ENCODE data around the gene TRIM28.

The TRIM28 gene

GRCh38 chr19:58550362-58551122, 6.7 kb downstream of the TRIM28 start:
- DNase-seq, result no peak

GRCh38 chr19:58551123-58551497, 7.2 kb downstream of the TRIM28 start:
- no peak for DNase-seq

- no peak for DNase-seq
Measured at GRCh38 chr19:58551577-58552471, 8.0 kb downstream of the TRIM28 start.

GRCh38 chr19:58552655-58553054, 8.8 kb downstream of the TRIM28 start:
- DNase-seq, result no peak

GRCh38 chr19:58553799-58554493, 10.1 kb downstream of the TRIM28 start:
- no peak for DNase-seq

- no peak for DNase-seq
Measured at GRCh38 chr19:58554494-58555368, 10.9 kb downstream of the TRIM28 start, which contains the start of gene CHMP2A. CHMP2A (minus strand) TSS chr19:58555105; CDS start chr19:58554212, 893 bp downstream.

GRCh38 chr19:58555369-58555885, 11.6 kb downstream of the TRIM28 start:
- no peak for DNase-seq

- DNase-seq, result no peak
Measured at GRCh38 chr19:58555920-58556621, 12.2 kb downstream of the TRIM28 start.

- no peak for DNase-seq
Measured at GRCh38 chr19:58556622-58557220, 12.9 kb downstream of the TRIM28 start.

- DNase-seq, result no peak
Measured at GRCh38 chr19:58557221-58558065, 13.6 kb downstream of the TRIM28 start.

GRCh38 chr19:58558066-58558622, 14.3 kb downstream of the TRIM28 start, which contains the start of gene UBE2M:
UBE2M (minus strand) TSS chr19:58558611; CDS start chr19:58558381, 230 bp downstream.
- no peak for DNase-seq

- DNase-seq, result no peak
Measured at GRCh38 chr19:58558623-58559274, 14.9 kb downstream of the TRIM28 start.

- no peak for DNase-seq
Measured at GRCh38 chr19:58559275-58560006, 15.6 kb downstream of the TRIM28 start.

- no peak for DNase-seq
Measured at GRCh38 chr19:58560007-58560887, 16.4 kb downstream of the TRIM28 start.

- DNase-seq, result no peak
Measured at GRCh38 chr19:58560921-58561320, 17.1 kb downstream of the TRIM28 start.

- no peak for DNase-seq
Measured at GRCh38 chr19:58561373-58562121, 17.7 kb downstream of the TRIM28 start.
